ENCODE measurements around the gene ACADVL. TPM values are rescaled to one million over a fixed set of nuclear protein-coding genes. Genes with fewer than 3 reads are reported as not detected.

The ACADVL gene
- total RNA-seq, 3 donors from 2014 or later, result 161 to 222 (median 174) TPM

DNA sequence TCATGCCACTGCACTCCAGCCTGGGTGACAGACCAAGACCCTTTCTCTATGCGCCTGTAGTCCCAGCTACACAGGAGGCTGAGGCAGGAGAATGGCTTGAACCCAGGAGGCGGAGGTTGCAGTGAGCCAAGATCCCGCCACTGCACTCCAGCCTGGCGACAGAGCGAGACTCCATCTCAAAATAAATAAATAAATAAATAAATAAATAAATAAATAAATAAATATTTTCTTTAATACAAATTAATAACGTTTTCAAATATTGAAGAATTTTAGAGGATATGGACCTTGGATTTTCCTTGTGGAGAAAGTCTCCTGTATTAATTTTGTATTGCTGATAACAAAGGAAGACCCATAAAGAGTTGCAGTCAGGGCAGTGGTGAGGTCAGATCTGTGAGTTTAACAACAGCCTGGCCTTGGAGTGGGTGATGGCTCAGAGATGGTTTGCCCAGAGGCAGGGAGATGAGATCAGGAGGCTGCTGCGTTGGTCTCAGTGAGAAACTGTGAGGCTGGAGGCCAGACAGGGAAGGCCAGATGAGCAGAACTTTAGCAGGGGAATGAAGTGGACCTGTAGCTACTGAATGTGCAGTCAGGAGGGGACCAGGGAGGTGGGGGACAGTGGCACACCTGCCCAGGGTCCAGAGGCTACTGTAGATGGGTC lies 36.2 kb upstream of the ACADVL start:
- H3K36me3 Mint-ChIP-seq (ENCODE audit: insufficient read depth), result no peaks in the 10 kb centered on the region
- DNase-seq, result no peak
- no peak for ATAC-seq
- no peaks in the 10 kb centered on the region for H3K9me3 Mint-ChIP-seq
- no peak overlapping the region for H3K4me3 Mint-ChIP-seq
- H3K27me3 Mint-ChIP-seq (ENCODE audit: low read depth), result no peaks in the 10 kb centered on the region
- no peaks in the 10 kb centered on the region for H3K4me1 Mint-ChIP-seq (ENCODE audit: low read depth)

DNA sequence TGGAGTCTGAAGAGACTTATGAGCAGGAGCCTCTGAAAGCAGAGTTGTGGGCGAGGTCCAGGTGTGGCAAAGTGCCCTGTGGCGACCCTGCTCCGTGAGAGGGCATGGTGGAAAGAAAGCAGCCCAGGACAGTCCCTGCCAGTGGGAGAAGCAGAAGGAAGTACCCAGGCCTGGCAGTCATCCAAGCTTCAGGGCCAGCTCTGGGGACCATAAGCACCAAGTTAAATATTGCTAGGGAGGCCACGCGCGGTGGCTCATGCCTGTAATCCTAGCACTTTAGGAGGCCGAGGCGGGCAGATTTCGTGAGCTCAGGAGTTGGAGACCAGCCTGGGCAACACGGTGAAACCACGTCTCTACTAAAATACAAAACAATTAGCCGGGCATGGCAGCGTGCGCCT lies 35.6 kb upstream of the ACADVL start:
- H3K4me1 Mint-ChIP-seq (ENCODE audit: low read depth), result no peaks in the 10 kb centered on the region
- no peaks in the 10 kb centered on the region for H3K9me3 Mint-ChIP-seq
- H3K36me3 Mint-ChIP-seq (ENCODE audit: insufficient read depth), result no peaks in the 10 kb centered on the region
- no peak for ATAC-seq
- H3K27me3 Mint-ChIP-seq (ENCODE audit: low read depth), result no peaks in the 10 kb centered on the region
- no peak for DNase-seq
- no peak overlapping the region for H3K4me3 Mint-ChIP-seq

DNA sequence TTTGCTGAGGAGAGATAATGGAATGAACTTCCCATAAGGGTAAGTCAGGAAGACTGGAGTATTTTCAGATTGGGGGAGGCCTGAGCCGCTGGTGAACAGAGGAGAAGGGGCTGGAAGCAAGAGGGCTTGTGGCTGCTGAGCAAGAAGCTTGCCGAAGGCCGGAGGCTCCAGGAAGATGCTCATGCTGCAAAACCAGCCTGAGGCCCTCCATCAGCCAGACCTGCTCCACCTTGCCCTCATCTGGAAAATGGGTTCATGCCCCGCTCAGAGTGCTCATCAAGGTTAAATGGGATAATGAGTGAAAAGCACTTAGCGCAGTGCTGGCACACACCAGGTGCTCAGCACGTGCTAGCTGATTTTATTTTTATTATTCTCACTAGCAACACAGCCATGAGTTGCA lies 35.1 kb upstream of the ACADVL start:
- Mint-ChIP-seq H3K4me3 (no peak overlapping the region), H3K9me3 (no peaks in the 10 kb centered on the region), H3K4me1 (ENCODE audit: low read depth) (no peaks in the 10 kb centered on the region)

DNA sequence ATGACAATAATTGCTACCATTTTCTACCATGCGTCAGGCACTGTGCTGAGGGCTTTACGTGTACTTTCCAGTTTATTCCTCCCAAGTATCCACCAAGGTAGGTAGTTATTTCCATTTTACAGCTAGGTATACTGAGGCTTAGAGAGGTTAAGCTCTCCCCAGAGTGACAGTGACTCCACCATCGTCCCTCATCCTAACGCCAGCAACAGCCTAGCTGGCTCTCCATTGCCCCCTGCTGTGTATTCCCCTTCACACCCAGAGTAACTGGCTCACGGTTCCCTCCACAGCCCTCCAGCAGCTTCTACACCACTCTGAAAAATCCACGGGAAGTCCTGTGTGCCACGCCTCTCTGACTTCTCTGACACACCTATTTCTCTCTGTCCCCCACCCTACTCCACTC lies 33.5 kb upstream of the ACADVL start:
- H3K4me1 Mint-ChIP-seq (ENCODE audit: low read depth), result no peaks in the 10 kb centered on the region
- no peak for DNase-seq

More for the DNA sequence above, 35.1 kb upstream of the ACADVL start:
- no peaks in the 10 kb centered on the region for H3K36me3 Mint-ChIP-seq (ENCODE audit: insufficient read depth)
- DNase-seq, result no peak
- ATAC-seq, result no peak
- H3K27me3 Mint-ChIP-seq (ENCODE audit: low read depth), result no peaks in the 10 kb centered on the region

DNA sequence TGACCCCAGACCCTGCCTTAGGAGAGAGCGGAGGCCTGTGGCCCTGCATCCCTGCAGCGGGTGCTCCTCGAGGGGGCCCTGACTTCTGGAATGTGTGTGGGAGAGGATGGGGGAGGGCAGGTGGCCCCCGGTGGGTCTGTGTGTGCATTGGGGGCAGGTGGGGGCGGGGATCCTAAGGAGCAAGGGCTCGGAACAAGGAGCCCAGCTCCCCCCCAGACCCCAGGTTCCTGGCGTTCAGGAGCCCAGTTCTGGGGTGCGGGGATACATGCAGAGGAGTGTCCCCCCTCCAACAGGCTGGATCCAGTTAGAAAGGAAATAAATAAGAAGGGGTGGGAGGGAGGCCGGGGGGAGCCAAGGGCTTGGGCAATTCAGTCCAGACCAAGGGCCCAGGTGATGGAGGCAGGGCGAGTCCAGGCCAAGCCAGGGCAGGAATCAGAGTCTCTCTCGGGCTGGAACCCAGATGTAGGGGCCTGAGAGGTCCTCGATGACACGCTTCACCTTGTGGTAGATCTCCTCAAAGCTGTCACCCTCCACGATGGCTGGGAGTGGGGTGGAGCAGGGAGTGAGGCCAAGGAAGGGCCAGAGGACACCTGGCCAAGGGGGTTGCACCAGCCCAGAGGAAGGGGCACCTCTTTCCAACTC lies 29.3 kb upstream of the ACADVL start:
- no peaks in the 10 kb centered on the region for H3K9me3 Mint-ChIP-seq
- H3K4me3 Mint-ChIP-seq, result no peak overlapping the region
- H3K36me3 Mint-ChIP-seq (ENCODE audit: insufficient read depth), result peaks cover 2% of the 10 kb centered on the region
- H3K4me1 Mint-ChIP-seq (ENCODE audit: low read depth), result no peaks in the 10 kb centered on the region
- H3K27me3 Mint-ChIP-seq (ENCODE audit: low read depth), result no peaks in the 10 kb centered on the region
- ATAC-seq, result no peak
- DNase-seq, result no peak

More for the DNA sequence above, 33.5 kb upstream of the ACADVL start:
- Mint-ChIP-seq H3K4me3 (no peak overlapping the region), H3K36me3 (ENCODE audit: insufficient read depth) (no peaks in the 10 kb centered on the region), H3K9me3 (no peaks in the 10 kb centered on the region), H3K27me3 (ENCODE audit: low read depth) (no peaks in the 10 kb centered on the region)
- no peak for ATAC-seq

DNA sequence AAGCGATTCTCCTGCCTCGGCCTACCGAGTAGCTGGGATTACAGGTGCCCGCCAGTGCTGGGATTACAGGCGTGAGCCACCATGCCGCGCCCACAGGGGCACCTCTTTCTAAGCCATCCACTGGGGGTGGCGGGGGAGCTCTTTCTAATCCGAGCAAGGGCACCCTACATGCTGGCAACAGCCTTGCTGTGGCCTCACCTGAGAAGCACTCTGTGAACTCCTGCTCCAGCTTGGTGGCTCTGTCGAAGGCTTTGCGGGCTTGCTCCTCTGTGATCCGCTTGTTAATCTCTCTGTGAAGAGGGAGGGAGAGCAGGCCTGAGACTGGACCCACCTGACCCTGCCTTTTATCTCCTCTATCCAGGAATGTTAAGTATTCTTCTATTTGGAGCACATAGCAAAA lies 28.7 kb upstream of the ACADVL start:
- Mint-ChIP-seq H3K36me3 (ENCODE audit: insufficient read depth) (peaks cover 2% of the 10 kb centered on the region), H3K4me3 (no peak overlapping the region), H3K4me1 (ENCODE audit: low read depth) (no peaks in the 10 kb centered on the region), H3K27me3 (ENCODE audit: low read depth) (no peaks in the 10 kb centered on the region), H3K9me3 (no peaks in the 10 kb centered on the region)
- ATAC-seq (no peak), DNase-seq (no peak)

DNA sequence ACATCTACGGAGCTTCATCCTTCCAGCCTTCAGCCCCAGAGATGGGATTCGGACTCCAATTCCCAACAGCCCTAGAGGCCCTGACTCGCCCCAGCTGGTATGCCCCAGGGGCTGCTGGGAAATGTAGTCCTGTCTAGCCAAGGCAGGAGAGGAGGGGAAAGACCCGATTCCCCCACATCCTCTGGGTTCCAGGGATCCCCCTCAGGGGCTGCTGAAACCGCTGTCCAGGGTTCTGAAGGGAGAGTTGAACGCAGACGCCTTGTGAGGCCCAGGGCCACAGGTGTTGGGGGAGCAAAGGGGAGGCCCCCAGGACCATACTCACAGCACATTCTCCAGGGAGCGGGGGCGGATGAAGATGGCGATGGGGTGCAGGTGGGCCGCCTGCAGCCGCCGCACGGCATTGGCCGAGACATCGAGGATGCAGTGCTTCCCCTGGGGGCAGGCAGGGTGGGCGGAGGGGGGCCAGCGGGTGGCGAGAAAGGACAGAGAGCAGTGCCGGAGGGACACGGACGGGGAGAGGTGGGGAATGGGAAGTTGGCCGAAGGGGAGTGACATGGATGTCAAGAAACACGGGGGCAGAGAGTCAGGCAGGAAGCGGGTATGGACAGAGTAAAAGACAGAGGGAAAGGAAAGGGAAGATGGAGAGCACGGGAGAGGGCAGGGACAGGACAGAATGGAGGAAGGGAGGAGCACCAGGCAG lies 28.0 kb upstream of the ACADVL start:
- no peaks in the 10 kb centered on the region for H3K4me1 Mint-ChIP-seq (ENCODE audit: low read depth)
- H3K4me3 Mint-ChIP-seq, result no peak overlapping the region
- ATAC-seq (peak; percentile 50 to 63), DNase-seq (no peak)
- H3K36me3 Mint-ChIP-seq (ENCODE audit: insufficient read depth), result peaks cover 2% of the 10 kb centered on the region
- no peaks in the 10 kb centered on the region for H3K9me3 Mint-ChIP-seq
- H3K27me3 Mint-ChIP-seq (ENCODE audit: low read depth), result no peaks in the 10 kb centered on the region

DNA sequence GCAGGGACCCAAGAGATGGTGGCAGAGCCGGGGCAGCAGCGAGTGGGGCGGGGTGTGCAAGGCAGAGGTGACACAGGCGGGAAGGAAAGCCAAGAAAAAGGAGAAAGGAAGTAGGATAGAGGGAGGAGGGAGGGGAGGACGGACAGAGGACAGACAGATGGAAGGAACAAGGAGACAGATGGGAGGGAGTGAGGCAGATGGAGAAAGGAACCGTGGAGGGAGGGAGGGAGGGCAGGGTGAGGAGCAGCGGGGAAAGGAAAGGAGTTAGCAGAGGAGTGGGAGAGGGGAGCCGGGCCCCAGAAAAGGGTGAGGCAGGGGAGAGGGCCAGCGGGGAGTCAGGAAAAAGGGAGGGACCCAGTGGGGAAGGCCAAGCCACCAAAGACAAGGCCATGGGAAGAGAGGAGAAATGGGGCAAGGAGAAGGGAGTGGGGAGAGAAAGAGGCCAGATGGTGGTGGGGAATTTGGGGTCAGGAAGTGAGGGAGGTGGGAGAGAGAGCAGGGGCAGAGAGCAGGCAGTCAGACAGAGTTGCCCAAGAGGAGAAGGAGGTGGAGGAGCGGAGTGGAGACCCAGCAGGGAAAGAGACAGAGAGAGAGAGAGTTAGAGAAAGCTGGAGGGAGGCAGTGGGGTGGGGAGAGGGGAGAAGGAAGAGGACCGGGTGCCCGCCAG lies 27.3 kb upstream of the ACADVL start:
- no peak for ATAC-seq

DNA sequence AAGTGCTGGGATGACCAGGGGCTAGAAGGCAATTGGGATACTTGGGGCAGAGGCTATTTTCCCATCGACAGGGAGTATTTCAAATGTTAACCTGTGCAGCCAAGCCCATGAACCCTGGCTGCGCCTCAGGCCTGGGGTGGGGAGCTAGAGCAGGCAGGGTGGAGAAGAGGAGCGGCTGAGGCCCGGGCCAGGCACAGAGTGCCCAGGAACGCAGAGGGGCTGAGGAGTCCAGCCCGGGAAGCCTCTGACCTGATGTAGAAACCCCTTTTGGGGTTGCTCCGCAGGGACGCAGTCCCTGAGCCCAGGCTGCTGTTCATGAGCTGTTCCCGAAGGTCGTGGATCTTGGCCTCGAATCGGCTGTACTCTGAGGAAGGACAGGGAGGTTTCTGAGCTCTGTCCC lies 23.8 kb upstream of the ACADVL start:
- no peak for ATAC-seq
- Mint-ChIP-seq H3K4me1 (ENCODE audit: low read depth) (no peaks in the 10 kb centered on the region), H3K27me3 (ENCODE audit: low read depth) (no peaks in the 10 kb centered on the region), H3K9me3 (no peaks in the 10 kb centered on the region), H3K4me3 (no peak overlapping the region), H3K36me3 (ENCODE audit: insufficient read depth) (peaks cover 2% of the 10 kb centered on the region)
- no peak for DNase-seq

More for the DNA sequence above, 27.3 kb upstream of the ACADVL start:
- Mint-ChIP-seq H3K9me3 (no peaks in the 10 kb centered on the region), H3K4me3 (no peak overlapping the region), H3K27me3 (ENCODE audit: low read depth) (no peaks in the 10 kb centered on the region), H3K4me1 (ENCODE audit: low read depth) (no peaks in the 10 kb centered on the region), H3K36me3 (ENCODE audit: insufficient read depth) (peaks cover 2% of the 10 kb centered on the region)
- DNase-seq, result no peak

DNA sequence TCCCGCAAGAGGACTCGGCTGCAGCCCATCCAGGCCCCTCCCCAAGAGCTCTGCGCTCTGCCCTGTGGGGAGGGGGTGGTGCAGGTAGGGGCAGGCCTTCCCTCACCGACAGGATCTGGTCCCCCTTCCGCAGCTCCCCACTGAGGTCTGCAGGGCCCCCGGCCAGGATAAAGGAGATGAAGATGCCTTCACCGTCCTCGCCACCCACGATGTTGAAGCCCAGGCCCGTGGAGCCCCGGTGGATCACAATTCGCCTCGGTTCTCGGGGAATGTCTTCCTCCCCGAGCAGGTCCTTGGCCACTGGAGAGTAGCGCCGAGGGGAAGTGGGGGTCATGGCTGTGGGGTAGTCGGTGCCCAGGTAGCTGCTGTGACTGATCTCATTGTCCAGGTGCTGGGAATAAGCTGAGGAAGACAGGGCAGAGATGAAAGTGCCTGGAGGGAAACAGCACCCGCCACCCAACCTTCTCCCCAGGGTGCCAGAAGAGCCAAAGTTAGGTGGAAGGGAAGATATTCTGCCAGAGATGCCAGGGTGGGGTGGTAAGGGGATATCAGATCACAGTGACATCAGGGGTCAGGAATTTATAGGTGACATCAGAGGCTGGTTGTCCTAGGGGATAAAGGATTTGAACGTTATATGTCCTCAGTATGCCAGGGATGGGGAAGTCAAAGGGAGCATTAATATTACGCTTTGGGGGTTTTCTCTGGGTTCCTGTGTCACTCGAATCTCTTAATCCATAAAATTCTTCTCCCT lies 22.9 kb upstream of the ACADVL start:
- DNase-seq (no peak), ATAC-seq (no peak)
- no peaks in the 10 kb centered on the region for H3K9me3 Mint-ChIP-seq
- no peaks in the 10 kb centered on the region for H3K27me3 Mint-ChIP-seq (ENCODE audit: low read depth)
- peaks cover 2% of the 10 kb centered on the region for H3K36me3 Mint-ChIP-seq (ENCODE audit: insufficient read depth)
- H3K4me1 Mint-ChIP-seq (ENCODE audit: low read depth), result no peaks in the 10 kb centered on the region
- no peak overlapping the region for H3K4me3 Mint-ChIP-seq

DNA sequence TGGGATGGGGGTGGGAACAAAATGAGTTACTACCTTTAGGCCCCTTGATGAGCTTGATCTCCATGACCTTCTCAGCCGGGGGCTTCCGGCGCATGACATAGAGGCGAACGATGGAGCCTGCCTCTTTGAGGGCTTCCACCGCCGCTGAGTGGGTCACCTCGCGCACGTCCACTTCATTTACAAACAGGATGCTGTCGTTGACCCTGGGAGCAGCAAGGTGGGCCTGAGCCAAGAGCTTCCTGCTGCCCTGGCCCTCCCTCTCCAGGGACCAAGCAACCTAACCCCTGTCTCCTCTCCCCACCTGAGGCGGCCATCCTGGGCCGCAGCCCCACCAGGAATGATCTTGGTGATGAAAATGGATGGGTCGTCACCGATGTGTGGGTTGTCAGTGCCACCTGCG lies 16.3 kb upstream of the ACADVL start:
- ATAC-seq (no peak), DNase-seq (no peak)
- Mint-ChIP-seq H3K4me3 (peak overlapping the region; percentile 35), H3K9me3 (no peaks in the 10 kb centered on the region), H3K4me1 (ENCODE audit: low read depth) (peaks cover 28% of the 10 kb centered on the region), H3K27me3 (ENCODE audit: low read depth) (no peaks in the 10 kb centered on the region), H3K36me3 (ENCODE audit: insufficient read depth) (no peaks in the 10 kb centered on the region)

DNA sequence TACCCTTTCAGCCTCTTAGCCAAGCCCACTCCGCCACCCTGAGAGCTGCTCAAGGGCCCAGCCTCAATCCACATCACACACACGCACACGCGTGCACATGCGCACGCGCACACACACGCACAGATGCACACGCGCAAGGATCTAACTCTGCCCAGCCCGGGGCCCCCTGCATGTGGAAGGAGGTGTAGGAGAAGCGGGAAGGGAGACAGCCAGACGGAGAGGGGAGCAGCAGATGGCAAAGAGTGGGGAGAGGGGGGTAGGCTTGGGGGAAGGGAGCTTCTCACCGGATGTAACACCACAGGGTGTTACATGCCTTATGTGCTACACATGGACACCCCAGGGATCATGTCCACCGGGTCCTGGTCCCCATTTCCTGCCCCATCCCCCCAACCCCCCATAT lies 15.4 kb upstream of the ACADVL start:
- DNase-seq, result no peak
- peak overlapping the region; percentile 71 for H3K4me3 Mint-ChIP-seq

DNA sequence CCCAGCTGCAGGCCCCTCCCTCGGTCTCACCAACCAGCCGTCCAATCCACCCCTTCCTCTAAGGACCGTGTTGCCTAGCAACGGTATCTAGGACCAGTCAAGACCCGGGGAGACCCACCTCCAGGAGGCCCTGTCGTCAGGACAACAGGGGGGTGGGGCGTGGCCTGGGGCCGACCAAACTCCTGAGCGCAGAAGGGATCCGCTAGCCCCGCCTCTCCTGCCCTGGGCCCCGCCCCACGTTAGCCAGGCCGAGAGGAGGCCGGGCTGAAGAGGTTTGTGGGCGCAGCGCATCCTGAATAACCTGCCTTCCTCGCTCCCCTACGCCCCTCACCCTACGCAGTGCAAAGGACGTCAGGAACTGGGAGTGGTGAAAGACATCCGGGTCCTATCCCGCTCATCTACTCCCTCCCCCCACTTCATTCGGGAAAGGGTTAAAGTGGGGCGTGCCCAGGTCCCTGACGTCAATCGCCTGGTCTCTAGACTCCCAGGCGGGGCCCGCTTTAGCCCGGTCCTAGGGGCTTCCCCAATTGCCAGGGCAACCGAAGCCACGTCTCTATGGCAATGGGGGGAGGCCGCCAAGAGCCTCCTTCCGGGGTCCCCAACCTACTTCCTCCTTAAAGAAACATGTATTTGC lies 14.8 kb upstream of the ACADVL start:
- H3K27me3 Mint-ChIP-seq (ENCODE audit: low read depth), result no peaks in the 10 kb centered on the region
- H3K4me3 Mint-ChIP-seq, result peak overlapping the region; percentile 71
- peaks cover 28% of the 10 kb centered on the region for H3K4me1 Mint-ChIP-seq (ENCODE audit: low read depth)
- ATAC-seq, result peak; percentile 87 to 90
- H3K9me3 Mint-ChIP-seq, result no peaks in the 10 kb centered on the region
- peak; percentile 91 for DNase-seq
- H3K36me3 Mint-ChIP-seq (ENCODE audit: insufficient read depth), result no peaks in the 10 kb centered on the region

More for the DNA sequence above, 15.4 kb upstream of the ACADVL start:
- no peaks in the 10 kb centered on the region for H3K27me3 Mint-ChIP-seq (ENCODE audit: low read depth)
- H3K36me3 Mint-ChIP-seq (ENCODE audit: insufficient read depth), result no peaks in the 10 kb centered on the region
- peak in 1 of 2 donors; percentile 1 for ATAC-seq
- no peaks in the 10 kb centered on the region for H3K9me3 Mint-ChIP-seq
- H3K4me1 Mint-ChIP-seq (ENCODE audit: low read depth), result peaks cover 28% of the 10 kb centered on the region

Measured in activated T-cell treated with anti-CD3 and anti-CD28 coated beads, Interleukin-2, amount 50 U/mL, for 4 hours (primary cell).